OCI-LY7 (cell line): ENCODE measurements around the gene APOD. TPM values are rescaled to one million over a fixed set of nuclear protein-coding genes. Genes with fewer than 3 reads are reported as not detected.
A peak's percentile ranks its signal among the peaks of the same experiment; 100 is the strongest.

Experiments
- BruUV-seq: library from RNA; stranded (reverse); fragments of 400-500 nt; replicated peaks from 2 replicates; lab custom pipeline; 2021; lab: Mats Ljungman, UMichigan
- CTCF ChIA-PET: fragments of 300-600 bp; sonication (Branson Sonifier 250); formaldehyde crosslinking; loops from one replicate; lab custom pipeline; 2022; ENCODE audit warnings: antibody characterized with exemption; ENCODE audit not compliant: unreplicated experiment; lab: Charles Lee
- POLR2A ChIA-PET: fragments of 300-600 bp; sonication (Branson Sonifier 250); formaldehyde crosslinking; loops from one replicate; lab custom pipeline; 2022; ENCODE audit warnings: antibody characterized with exemption; lab: Charles Lee
- DNase-seq: peaks from one replicate; pipeline ENCODE4 v3.0.0-alpha.2; 2015; ENCODE audit warnings: low spot score
- H2AFZ ChIP-seq: fragments of 200-600 bp; sonication (generic), shearing (Covaris generic); 2 replicates; pipeline ENCODE4 v1.6.1; 2014; ENCODE audit warnings: mild to moderate bottlenecking, antibody characterized with exemption, low read length, moderate library complexity
- H3K27ac ChIP-seq: fragments of 200-600 bp; sonication (generic); 2 replicates; pipeline ENCODE4 v1.5.1; 2014; ENCODE audit warnings: mixed run types, low read depth, mild to moderate bottlenecking, moderate library complexity, low read length, inconsistent platforms; ENCODE audit not compliant: poor library complexity, severe bottlenecking
- H3K36me3 ChIP-seq: fragments of 200-600 bp; sonication (generic); 2 replicates; pipeline ENCODE4 v1.6.1; 2014; ENCODE audit warnings: mild to moderate bottlenecking, antibody characterized with exemption, low read length, moderate library complexity, mixed read lengths; ENCODE audit not compliant: insufficient read depth
- H3K4me1 ChIP-seq: fragments of 200-600 bp; sonication (generic); 2 replicates; pipeline ENCODE4 v1.5.1; 2014; ENCODE audit warnings: mild to moderate bottlenecking, low read length; ENCODE audit not compliant: insufficient read depth, poor library complexity, severe bottlenecking
- H3K4me2 ChIP-seq: fragments of 200-600 bp; sonication (generic); 2 replicates; pipeline ENCODE4 v1.6.1; 2014; ENCODE audit warnings: mild to moderate bottlenecking, low read length
- H3K4me3 ChIP-seq: fragments of 200-600 bp; sonication (generic); 2 replicates; pipeline ENCODE4 v1.5.1; 2014; ENCODE audit warnings: mild to moderate bottlenecking, low read depth, low read length; ENCODE audit not compliant: poor library complexity, severe bottlenecking
- H3K79me2 ChIP-seq: fragments of 200-600 bp; sonication (generic); 2 replicates; pipeline ENCODE4 v1.6.1; 2016; ENCODE audit warnings: low read depth, mild to moderate bottlenecking, low read length, moderate library complexity, mixed read lengths; ENCODE audit not compliant: insufficient read depth
- H3K9me2 ChIP-seq: fragments of 200-600 bp; sonication (generic); 2 replicates; pipeline ENCODE4 v1.6.1; 2016; ENCODE audit warnings: mild to moderate bottlenecking, low read length, mixed read lengths; ENCODE audit not compliant: insufficient read depth
- H3K9me3 ChIP-seq: fragments of 200-600 bp; sonication (generic); 2 replicates; pipeline ENCODE4 v1.6.1; 2014; ENCODE audit warnings: mild to moderate bottlenecking, mixed run types, low read length, mixed read lengths
- H4K20me1 ChIP-seq: fragments of 200-600 bp; sonication (generic); 2 replicates; pipeline ENCODE4 v1.6.1; 2014; ENCODE audit warnings: mild to moderate bottlenecking, antibody characterized with exemption, low read length, moderate library complexity, mixed read lengths; ENCODE audit not compliant: insufficient read depth
- CTCF ChIP-seq: fragments of 200-600 bp; sonication (generic); conservative IDR thresholded peaks from 2 replicates; pipeline ENCODE4 v1.5.1; 2014; ENCODE audit warnings: mild to moderate bottlenecking, antibody characterized with exemption, low read length, moderate library complexity, mixed read lengths
- EZH2phosphoT487 ChIP-seq: fragments of 200-600 bp; sonication (generic); IDR thresholded peaks from 2 replicates; pipeline ENCODE4 v1.6.1; 2018; ENCODE audit warnings: low read depth, borderline replicate concordance, mild to moderate bottlenecking, mixed run types, antibody characterized with exemption, low read length, moderate library complexity, mixed read lengths
- intact Hi-C: fragments of 100-400 bp; cut with micrococcal nuclease; formaldehyde crosslinking; loops from one replicate; pipeline ENCODE4 v1.10.0; 2022; ENCODE audit not compliant: unreplicated experiment
- total RNA-seq, 2 experiments: library from RNA; depleted of rRNA in 1 of 2; stranded (reverse); fragments of >200 nt in 1 of 2; shearing (Covaris generic) in 1 of 2; gene quantifications; 2 replicates each; pipeline ENCODE4 v1.2.3, GENCODE V29; 2014 to 2022

Gene APOD
- total RNA-seq, 2 experiments from 2014 or later, result not detected

DNA sequence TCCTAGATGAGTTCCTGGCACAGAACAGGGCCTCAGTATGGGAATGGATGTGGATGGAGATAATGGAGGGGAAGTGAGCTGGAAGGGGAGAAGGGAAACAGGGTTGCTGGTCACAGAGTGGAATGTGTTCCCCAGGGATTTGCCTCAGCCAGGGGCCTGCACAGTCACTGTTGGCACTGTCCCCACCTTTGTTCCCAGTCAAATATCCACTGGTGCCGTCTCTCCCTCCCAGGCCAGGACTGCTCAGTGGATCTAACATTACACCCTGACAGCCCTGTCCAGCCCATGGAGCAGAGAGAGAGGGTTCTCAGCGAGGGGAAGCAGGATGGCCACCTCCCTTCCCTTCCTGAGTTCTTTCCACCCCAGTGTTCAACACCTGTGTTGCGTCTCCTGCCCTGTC is 39.1 kb downstream of the APOD start:
- Histone ChIP-seq H3K27ac (no peak overlapping the region), H3K4me2 (peak overlapping the region; percentile 86), H4K20me1 (peaks cover 13% of the 10 kb centered on the region; the same call in 1 of the 2 replicates), H3K9me2 (no peaks in the 10 kb centered on the region), H3K4me3 (no peak overlapping the region), H3K36me3 (peaks cover 6% of the 10 kb centered on the region; the same call in 1 of the 2 replicates), H3K9me3 (no peaks in the 10 kb centered on the region), H3K4me1 (peaks cover 43% of the 10 kb centered on the region), H3K79me2 (peaks cover 33% of the 10 kb centered on the region), H2AFZ (no peak overlapping the region)
- no peak for DNase-seq
- ChIA-PET CTCF (no interaction called here), POLR2A (interaction anchor here (0.7 to 2.0 kb wide), 6 partner anchors 9 to 481 kb away, joined by 3 to 5 read pairs (median 3); no protein-coding TSS in a partner anchor)
- TF ChIP-seq CTCF (no peak), EZH2phosphoT487 (no peak)
- intact Hi-C loops, result loop anchor here (5.0 kb wide), 1 partner anchor 363 kb away; the partner anchor contains the start of gene TNK2
- no TSS peak for BruUV-seq

GRCh38 chr3:195544230-195544536 is 39.6 kb downstream of the APOD start:
- H3K4me3 ChIP-seq, result peak overlapping the region; percentile 89
- H3K79me2 ChIP-seq, result peaks cover 38% of the 10 kb centered on the region
- H3K9me2 ChIP-seq, result no peaks in the 10 kb centered on the region
- peaks cover 9% of the 10 kb centered on the region; the same call in 1 of the 2 replicates for H3K36me3 ChIP-seq
- no TSS peak for BruUV-seq
- H2AFZ ChIP-seq, result no peak overlapping the region; the same call in 1 of the 2 replicates
- peaks cover 13% of the 10 kb centered on the region; the same call in 1 of the 2 replicates for H4K20me1 ChIP-seq
- ChIA-PET CTCF (no interaction called here), POLR2A (interaction anchor here (0.7 to 2.0 kb wide), 4 partner anchors 11 to 283 kb away, joined by 3 to 5 read pairs (median 4); no protein-coding TSS in a partner anchor)
- H3K4me1 ChIP-seq, result peaks cover 46% of the 10 kb centered on the region
- no peak overlapping the region for H3K27ac ChIP-seq
- H3K4me2 ChIP-seq, result peak overlapping the region; percentile 86
- DNase-seq, result no peak
- no peaks in the 10 kb centered on the region for H3K9me3 ChIP-seq
- TF ChIP-seq EZH2phosphoT487, result no peak
- no peak for TF ChIP-seq CTCF
- intact Hi-C loops, result loop anchor here (5.0 kb wide), 1 partner anchor 363 kb away; the partner anchor contains the start of gene TNK2
